ENCODE results near the gene XRN2. TPM values are rescaled to one million over a fixed set of nuclear protein-coding genes. Genes with fewer than 3 reads are reported as not detected.

The XRN2 gene
- polyA plus RNA-seq, 1 experiment = 48.9 TPM

DNA sequence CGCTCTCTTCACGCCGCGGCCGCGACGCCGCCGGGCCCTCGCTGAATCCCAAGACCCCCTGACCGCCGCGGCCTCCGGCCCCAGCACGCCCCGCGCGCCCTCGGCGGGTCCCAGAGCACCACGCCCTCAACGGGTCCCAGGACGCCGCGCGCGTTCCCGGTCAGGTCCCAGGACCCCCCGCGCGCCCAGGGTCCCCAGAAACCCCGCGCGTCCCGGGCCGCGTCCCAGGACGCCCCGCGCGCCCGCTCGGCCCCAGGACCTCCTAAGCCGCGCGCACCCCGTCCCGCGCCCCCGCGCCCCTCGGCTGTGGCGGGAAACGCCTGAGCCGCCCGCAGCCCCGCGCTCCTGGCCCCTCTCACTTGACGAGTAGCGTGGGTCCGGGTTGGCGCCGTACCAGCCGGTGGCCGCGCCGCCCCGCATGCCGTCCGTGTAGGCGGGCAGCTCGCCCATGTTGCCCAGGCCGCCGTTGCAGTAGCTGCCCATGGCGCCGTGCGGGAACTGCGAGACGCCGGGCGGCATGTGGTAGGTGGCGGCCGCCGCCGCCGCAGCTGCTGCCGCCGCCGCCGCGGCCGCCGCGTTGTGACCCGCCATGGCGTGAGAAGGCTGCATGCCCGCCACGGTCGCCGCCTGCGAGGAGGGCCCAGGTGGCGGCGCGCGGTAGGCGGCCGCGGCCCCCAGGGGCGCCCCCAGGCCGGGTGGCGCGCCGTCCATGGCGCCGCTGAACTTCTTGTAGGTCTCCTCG is 93.6 kb downstream of the XRN2 start:
- H3K27me3 ChIP-seq (ENCODE audit: control insufficient read depth, insufficient read depth, low read length) = peaks cover 29% of the 10 kb centered on the region
- TF ChIP-seq, protein P1, sequence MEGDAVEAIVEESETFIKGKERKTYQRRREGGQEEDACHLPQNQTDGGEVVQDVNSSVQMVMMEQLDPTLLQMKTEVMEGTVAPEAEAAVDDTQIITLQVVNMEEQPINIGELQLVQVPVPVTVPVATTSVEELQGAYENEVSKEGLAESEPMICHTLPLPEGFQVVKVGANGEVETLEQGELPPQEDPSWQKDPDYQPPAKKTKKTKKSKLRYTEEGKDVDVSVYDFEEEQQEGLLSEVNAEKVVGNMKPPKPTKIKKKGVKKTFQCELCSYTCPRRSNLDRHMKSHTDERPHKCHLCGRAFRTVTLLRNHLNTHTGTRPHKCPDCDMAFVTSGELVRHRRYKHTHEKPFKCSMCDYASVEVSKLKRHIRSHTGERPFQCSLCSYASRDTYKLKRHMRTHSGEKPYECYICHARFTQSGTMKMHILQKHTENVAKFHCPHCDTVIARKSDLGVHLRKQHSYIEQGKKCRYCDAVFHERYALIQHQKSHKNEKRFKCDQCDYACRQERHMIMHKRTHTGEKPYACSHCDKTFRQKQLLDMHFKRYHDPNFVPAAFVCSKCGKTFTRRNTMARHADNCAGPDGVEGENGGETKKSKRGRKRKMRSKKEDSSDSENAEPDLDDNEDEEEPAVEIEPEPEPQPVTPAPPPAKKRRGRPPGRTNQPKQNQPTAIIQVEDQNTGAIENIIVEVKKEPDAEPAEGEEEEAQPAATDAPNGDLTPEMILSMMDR (IDR thresholded peaks at IDR 0.05; ENCODE audit: insufficient read depth, low read depth, low read length) = no peak
- no peaks in the 10 kb centered on the region for H3K36me3 ChIP-seq (ENCODE audit: control insufficient read depth, insufficient read depth, low read length)
- DNase-seq (ENCODE audit: low read depth) = no peak
- ChIA-PET POLR2A (no interaction called here), CTCF (interaction anchor here (1.3 kb wide), 1 partner anchor 161 kb away, joined by 4 read pairs; no protein-coding TSS in a partner anchor)
- no peak overlapping the region for H3K4me3 ChIP-seq (ENCODE audit: low read depth, low read length)

DNA sequence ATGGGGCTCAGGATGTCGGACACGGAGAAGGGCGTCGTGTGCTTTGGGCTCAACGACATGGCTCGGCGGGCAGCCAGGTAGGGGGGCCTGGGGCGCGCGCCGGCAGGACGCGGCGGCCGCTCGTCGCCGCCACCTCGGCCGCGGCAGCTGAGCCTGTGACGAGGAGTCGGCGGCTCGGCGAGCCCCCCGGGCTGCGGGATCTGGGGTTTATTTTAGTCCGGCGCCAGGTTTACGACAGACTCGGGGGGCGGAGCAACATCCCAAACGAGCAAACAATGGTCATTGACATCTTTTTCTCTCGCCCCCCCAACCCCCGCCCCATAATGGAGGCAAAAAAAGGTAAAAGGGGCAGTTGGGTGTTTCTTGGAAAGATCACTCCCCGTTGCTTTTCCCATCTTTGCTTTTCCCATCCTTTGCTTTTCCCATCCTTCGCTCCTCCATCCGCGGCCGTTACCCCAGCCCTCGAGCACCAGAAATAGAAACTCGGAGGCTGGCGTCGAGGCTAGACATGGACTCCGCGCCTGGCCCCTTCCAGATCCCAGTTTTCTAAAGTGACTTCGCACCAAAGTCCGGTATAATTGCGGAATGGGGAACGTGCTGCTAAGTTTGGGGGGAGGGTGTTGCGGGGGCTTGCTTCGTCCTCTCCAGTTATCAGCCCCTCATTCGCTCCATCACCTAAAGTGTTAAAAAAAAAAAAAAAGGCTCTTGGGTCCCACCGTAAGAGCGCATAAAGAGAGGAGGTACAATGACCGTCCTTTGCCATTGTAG is 94.4 kb downstream of the XRN2 start, which contains the start of gene NKX2-4:
Gene NKX2-4, minus strand, starts transcription at position 186 of the 768 bp plus-strand sequence. Its CDS starts 127 bp downstream, at position 59.
- H3K36me3 ChIP-seq (ENCODE audit: control insufficient read depth, insufficient read depth, low read length) = no peaks in the 10 kb centered on the region
- peaks cover 26% of the 10 kb centered on the region for H3K27me3 ChIP-seq (ENCODE audit: control insufficient read depth, insufficient read depth, low read length)
- no peak for DNase-seq (ENCODE audit: low read depth)
- ChIA-PET CTCF (interaction anchor here (1.3 kb wide), 1 partner anchor 162 kb away, joined by 4 read pairs; no protein-coding TSS in a partner anchor), POLR2A (no interaction called here)
- H3K4me3 ChIP-seq (ENCODE audit: low read depth, low read length) = no peak within 1 kb of the TSS
- TF ChIP-seq, protein P1 (IDR thresholded peaks at IDR 0.05; ENCODE audit: insufficient read depth, low read depth, low read length) = no peak

DNA sequence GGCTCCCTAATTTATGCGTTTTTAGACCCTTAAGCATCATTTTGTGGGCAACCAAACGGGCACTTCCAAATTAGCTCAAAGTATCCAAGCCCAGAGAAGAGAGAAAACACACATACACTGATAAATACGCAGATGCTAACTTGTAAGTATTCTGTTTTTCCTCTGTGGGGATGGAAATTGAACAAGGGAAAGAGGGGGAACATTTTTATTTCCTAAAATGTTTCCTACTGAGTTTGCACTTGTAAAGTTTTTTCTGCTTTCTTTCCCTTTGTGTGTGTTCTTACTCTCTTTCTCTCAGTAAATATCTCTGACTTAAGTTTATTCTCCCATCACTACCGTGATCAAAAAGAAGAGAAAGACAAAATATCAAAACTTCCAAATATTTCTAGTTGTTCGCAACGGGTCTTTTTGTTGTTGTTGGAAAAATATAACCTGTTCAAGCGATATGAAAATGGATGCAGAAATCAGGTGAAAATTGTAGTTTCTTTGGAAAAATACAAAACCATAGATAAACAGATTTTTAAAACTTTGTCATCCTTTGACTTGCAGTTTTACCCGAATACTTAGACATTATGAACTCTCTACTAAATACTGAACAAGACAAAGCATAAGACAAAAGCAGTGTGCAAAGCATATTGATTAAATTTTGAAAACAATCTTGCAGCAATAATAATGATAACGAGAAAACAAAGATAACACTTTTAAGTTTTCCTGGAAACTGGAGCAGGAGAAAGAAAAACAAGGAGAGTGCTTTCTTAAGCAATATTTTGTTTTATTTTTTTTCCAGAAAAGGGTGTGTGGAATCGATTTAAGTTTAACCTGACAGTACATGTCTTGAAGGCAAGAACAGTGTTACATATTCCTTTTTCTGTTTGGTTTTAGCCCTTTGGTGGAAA is 95.2 kb downstream of the XRN2 start:
- CTCF ChIA-PET = no interaction called here
- H3K4me3 ChIP-seq (ENCODE audit: low read depth, low read length) = no peak overlapping the region
- POLR2A ChIA-PET = no interaction called here
- no peaks in the 10 kb centered on the region for H3K36me3 ChIP-seq (ENCODE audit: control insufficient read depth, insufficient read depth, low read length)
- TF ChIP-seq, protein P1 (IDR thresholded peaks at IDR 0.05; ENCODE audit: insufficient read depth, low read depth, low read length) = no peak
- peaks cover 22% of the 10 kb centered on the region for H3K27me3 ChIP-seq (ENCODE audit: control insufficient read depth, insufficient read depth, low read length)
- DNase-seq (ENCODE audit: low read depth) = no peak

DNA sequence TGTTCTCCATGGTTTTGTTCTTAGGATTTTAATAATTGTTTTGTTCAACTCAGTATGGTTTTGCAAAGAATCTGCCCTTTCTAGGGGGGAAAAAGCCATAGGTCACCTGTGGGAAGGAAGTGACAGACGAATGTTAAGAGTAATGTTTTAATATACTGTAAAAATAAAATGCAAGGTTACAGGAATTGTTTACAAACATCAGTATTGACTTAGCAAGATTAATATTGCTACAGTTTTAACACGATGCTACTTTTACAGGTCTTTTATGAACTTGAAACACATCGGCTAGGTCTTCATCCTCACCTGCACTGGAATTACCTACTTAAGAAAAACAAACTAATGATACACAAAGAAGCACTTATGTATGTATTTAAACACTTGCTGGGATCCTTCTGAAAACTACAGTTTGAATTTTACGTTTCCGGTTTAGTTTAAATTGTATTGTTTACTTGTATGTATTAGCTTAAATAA is 95.9 kb downstream of the XRN2 start:
- Histone ChIP-seq H3K36me3 (ENCODE audit: control insufficient read depth, insufficient read depth, low read length) (no peaks in the 10 kb centered on the region), H3K4me3 (ENCODE audit: low read depth, low read length) (no peak overlapping the region), H3K27me3 (ENCODE audit: control insufficient read depth, insufficient read depth, low read length) (peaks cover 18% of the 10 kb centered on the region)
- ChIA-PET POLR2A (no interaction called here), CTCF (no interaction called here)
- TF ChIP-seq, protein P1 (IDR thresholded peaks at IDR 0.05; ENCODE audit: insufficient read depth, low read depth, low read length) = no peak
- no peak for DNase-seq (ENCODE audit: low read depth)

Data from BJ (cell line).